CD4-positive, alpha-beta T cell treated with Interleukin-2 at 100 ng/mL for 4 hours (primary cell): ENCODE results near the gene TRIM67.

Experiments
- DNase-seq: peaks from one replicate; pipeline ENCODE4 v3.0.0-alpha.2; 2020; ENCODE audit warnings: low spot score

TRIM67 gene

DNA sequence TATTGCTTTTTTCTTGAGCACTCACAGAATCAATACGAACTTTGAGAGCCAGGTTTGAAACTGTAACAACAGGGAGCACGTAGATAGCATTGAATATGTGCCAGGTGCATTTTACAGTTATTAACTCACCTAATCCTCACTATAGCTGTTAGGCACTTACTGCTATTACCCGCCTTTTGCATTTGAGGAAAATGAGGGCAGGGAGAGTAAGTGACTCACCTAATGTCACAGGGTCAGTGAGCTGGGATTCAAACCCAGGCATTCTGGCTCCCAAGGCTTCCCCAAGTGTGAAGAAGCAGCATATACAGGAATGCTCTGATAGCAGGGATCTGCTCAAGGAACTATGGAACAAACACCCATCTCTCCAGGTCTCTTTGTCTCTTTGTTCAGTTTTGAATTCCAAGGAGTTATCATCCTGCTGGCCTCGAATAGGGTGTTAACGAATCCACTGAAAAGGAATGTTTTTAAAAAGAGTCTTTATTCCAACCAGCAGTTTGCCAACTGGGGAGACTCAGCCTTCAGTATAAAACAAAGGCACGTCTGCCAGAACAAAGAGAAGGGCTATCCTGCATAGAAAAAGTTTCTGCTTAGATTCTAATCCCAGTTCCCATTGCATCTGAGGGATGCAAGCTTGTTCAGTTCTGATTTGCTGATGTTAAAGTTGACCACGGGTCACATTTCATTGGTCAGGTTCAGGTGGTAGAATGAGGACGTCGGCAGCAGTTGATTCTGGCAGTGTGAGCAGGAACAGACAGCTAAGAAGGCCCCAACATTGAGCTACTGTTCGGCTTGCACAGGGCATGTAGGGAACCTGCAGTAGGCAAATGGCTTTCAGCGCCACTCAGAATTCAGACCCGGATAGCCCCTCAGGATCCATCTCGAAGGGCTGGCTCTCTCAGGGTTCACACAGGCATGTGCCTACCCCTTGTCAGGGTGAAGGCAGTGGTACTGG lies 22.1 kb downstream of the TRIM67 start:
- no peak for DNase-seq

DNA sequence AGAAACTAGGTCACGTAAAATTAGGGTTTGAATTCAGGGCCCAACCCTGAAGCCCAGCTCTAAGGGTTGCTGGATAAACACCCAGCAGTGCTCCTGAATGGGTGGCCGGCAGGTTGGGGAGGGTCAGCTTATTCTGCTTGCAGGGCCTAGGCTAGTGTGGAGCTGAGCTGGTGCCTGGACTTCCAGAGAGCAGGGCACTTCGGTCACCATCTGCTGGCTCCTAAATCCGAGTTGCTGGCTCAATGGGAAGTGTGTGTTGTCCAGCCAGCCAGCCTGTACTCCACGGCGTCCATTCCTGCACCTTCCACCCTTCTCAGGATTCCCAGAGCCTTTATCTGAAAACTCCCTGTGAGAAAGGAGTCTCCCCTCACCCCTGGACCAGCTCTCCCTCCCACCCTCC lies 23.0 kb downstream of the TRIM67 start:
- DNase-seq: no peak

DNA sequence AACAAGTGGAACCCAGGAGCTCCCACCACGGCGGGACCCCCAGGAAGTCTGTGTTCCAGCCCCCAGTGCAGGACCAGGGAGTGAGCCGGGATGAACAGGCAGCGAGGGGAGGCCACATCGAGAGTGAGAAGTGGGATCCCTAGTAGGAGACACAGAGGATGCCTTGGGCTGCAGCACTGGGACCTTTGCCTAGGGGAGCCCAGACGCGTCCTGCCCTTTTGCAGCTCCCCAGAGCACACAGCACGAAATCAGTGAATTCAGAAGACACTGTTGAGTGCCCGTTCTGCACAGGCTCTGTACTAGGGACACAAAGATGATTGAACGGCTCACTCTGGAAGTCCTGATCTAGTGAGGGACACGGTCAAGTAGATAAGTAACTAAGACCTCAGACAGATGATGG lies 23.5 kb downstream of the TRIM67 start:
- no peak for DNase-seq

GRCh38 chr1:231186356-231187115 lies 24.7 kb downstream of the TRIM67 start:
- no peak for DNase-seq

DNA sequence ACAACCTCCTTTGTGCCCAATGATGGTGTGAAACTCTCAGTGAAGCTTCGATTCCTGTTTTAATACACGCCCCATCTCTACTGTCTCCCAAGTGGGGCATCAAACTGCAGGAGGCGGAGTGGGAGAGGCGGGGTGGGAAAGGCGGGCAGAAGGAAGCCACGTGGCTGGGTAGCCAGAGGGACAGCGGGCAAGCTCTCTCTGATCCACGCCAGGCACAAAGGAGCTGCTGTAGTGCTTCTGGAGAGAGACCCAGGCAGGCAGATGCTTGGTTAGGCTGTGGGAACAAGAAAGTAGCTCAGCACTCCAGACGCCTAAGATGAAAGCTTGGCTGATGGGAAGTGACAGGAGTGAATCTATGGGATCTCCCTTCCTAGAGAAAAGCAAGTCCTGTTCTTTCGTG lies 25.7 kb downstream of the TRIM67 start:
- no peak for DNase-seq

DNA sequence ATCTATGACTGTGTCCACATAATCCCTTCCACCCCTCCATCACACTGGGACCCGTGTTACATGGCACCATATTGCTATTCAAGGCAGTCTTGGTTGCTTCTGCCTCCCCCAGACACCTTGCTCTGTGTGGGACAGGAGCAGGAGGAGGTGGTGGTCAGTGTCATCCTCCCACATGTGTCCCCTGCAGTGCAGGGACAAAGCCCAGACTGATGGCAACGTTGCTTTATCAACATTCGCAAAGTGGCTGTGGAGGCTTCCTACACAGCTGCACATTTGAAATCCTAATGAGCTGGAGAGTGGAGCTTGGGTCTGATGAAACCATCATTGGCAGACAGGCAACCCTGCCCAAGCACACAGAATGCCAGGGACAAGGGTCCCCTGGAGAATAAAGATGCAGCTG lies 26.2 kb downstream of the TRIM67 start:
- DNase-seq: no peak

DNA sequence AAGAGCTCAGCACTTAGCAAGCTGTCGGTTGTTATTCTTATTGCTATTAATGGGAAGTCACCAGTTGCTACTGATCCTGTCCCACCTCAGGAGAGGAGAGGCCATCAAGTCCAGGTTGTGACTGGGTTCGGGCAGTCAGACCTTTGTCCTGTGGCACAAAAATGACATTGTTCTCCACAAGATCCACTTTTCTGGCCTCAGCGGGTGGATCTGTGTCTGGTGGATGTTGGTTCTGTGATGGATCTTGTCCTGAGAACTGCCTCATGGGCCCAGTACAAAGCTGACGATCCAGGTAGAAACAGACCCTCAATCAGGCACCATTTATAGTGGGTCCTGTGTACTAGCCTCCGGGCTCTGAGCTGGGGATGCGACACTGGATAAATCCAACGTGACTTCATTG lies 26.9 kb downstream of the TRIM67 start:
- DNase-seq: no peak

- DNase-seq: no peak
Measured at GRCh38 chr1:231189683-231190270, 27.9 kb downstream of the TRIM67 start.

- DNase-seq: no peak
Measured at GRCh38 chr1:231190456-231190855, 28.6 kb downstream of the TRIM67 start.

DNA sequence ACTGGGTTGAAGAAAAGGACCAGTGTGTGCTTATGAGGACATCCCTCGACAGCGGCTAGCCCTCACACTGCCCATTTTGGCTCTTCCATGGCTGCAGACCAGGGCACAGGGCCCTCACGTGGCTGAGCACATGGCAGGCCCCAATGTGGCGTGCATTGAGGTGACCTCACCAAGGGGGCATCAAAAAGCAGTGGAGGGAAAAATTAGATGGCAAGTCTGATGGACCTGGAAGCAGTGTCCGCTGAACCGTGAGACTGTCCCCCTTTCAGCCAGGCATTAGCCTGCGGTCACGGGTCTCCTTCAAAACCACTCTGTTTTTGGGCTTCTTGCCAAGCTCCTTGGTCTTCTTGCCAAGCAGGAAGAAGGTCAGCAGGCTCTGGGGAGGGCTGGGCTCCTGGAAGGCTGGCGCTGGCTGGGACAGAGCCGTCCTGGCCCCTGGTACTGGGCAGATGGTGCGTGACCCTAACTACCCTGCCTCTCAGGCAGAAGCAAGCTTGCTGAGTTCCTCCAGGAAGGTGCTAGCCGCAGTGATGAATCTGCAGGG lies 30.8 kb downstream of the TRIM67 start:
- DNase-seq: no peak

- DNase-seq: no peak
Measured at GRCh38 chr1:231193710-231194340, 32.0 kb downstream of the TRIM67 start.

DNA sequence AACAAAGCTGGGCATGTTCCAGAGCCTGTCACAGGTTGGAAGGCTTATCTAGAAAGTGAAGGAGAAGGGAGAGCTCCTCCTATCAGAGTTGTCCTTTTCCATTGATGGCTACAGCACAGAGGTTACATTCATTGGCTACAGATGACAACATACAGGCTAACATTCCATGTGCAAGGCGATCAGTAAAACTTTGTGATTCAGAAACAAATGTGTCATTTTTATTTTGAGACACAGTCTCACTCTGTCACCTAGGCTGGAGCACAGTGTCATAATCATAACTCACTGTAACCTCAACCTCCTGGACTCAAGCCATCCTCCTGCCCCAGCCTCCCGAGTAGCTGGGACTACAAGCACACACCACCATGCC lies 32.6 kb downstream of the TRIM67 start:
- DNase-seq: no peak

- DNase-seq: no peak
Measured at GRCh38 chr1:231194843-231195516, 33.1 kb downstream of the TRIM67 start.

DNA sequence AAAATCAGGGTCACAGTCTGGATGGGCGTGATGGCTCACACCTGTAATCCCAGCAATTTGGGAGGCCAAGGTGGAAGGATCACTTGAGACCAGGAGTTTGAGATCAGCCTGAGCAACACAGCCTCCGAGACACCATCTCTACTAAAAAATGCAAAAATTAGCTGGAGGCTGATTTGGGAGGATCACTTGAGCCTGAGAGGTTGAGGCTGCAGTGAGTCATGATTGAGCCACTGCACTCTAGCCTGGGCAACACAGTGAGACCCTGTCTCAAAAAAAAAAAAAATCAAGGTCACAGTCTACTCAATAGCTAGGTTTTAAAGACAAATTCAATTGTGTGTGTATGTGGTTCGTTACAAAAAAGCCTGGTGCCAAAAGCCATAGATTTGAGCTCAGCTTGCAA lies 34.4 kb downstream of the TRIM67 start:
- no peak for DNase-seq

GRCh38 chr1:231196728-231197127 lies 34.9 kb downstream of the TRIM67 start:
- DNase-seq: no peak

GRCh38 chr1:231199868-231200267 lies 38.0 kb downstream of the TRIM67 start:
- DNase-seq: no peak

GRCh38 chr1:231200388-231201031 lies 38.7 kb downstream of the TRIM67 start:
- no peak for DNase-seq

DNA sequence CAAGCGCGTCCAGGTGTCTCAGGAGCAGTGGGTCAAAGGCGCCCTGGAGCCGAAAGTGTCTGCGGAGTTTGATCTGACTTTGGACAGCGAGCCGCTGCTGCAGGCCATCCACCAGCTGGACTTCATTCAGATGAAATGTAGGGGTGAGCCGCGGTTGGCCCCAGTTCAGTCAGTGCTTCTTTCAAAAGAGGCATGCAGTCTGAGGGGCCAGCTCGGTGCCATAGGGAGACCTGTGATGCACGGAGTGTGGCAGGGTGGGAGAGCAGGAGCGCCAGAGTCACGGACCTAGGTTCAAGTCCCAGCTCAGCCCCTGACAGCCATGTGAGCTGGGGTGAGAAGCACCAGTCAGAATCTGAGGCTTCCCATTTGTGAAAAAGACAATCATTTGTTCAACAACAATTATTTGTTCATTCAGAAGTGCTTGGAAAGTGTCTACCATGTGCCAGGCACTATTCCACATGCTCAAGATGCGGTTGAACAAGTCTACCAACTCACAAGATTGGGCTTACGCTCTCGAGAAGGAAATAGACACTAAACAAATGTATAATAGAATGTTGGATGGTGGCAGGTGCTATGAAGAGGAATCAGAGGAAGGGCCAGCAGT lies 39.6 kb downstream of the TRIM67 start:
- no peak for DNase-seq

DNA sequence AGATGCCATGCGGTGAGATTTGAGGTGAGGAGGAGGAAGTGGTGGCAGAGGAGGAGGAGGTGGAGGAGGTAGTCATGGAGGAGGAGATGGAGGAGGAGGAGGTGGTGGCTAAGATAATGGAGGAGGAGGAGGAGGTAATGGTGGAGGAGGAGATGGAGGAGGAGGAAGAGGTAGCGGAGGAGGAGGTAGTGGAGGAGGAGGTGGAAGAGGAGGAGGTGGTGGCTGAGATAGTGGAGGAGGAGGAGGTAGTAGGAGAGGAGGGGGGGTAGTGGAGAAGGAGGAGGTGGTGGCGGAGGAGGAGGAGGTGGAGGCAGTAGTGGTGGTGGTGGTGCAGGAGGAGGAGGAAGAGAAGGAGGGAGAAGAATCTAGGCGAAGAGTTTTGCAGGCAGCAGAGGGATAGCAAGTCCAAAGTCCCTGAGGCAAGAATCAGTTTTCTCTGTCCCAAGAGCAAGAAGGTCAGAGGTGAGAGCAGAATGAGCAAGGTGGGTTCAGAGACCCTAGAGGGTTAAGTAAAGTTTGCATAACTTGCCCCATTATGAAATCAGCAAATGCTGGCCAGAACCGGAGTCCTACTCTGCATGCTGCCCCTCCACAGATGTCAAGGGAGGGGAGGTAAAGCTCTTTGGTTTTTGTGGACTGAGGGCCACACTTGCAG lies 40.2 kb downstream of the TRIM67 start:
- no peak for DNase-seq
